Neutrophil (primary cell): Measurements from ENCODE around the gene UBE2J2.

Experiments used
- H3K27ac ChIP-seq: fragments of 200-600 bp; sonication (generic); 2 replicates; pipeline ENCODE4 v1.5.1; 2016; ENCODE audit warnings: mild to moderate bottlenecking, moderate library complexity
- H3K27me3 ChIP-seq: fragments of 200-600 bp; sonication (generic); 2 replicates; pipeline ENCODE4 v1.6.0; 2016; ENCODE audit warnings: mild to moderate bottlenecking
- H3K36me3 ChIP-seq: fragments of 200-600 bp; sonication (generic); 2 replicates; pipeline ENCODE4 v1.5.1; 2017
- H3K4me1 ChIP-seq, 2 experiments: fragments of 200-600 bp in 1 of 2; sonication (generic) in 1 of 2; 1 replicate in 1 of 2; 2 replicates in 1 of 2; pipeline versions ENCODE4 v1.5.1 to v1.6.1; 2013 to 2016; ENCODE audit warnings: low read depth in 1 of 2, low read length in 1 of 2, mild to moderate bottlenecking in 1 of 2, moderate library complexity in 1 of 2; ENCODE audit not compliant: control insufficient read depth in 1 of 2, insufficient read depth in 1 of 2
- H3K4me3 ChIP-seq, 2 experiments: fragments of 200-600 bp in 1 of 2; sonication (generic) in 1 of 2; 1 replicate in 1 of 2; 2 replicates in 1 of 2; pipeline ENCODE4 v1.5.1; 2013 to 2016; ENCODE audit warnings: low read depth in 1 of 2, low read length in 1 of 2, mild to moderate bottlenecking in 1 of 2, moderate library complexity in 1 of 2
- H3K9me3 ChIP-seq: fragments of 200-600 bp; sonication (generic); 2 replicates; pipeline ENCODE4 v1.5.1; 2016
- CTCF ChIP-seq: fragments of 200-600 bp; sonication (generic); IDR thresholded peaks from 2 replicates; pipeline ENCODE4 v1.5.1; 2016; ENCODE audit warnings: antibody characterized with exemption

UBE2J2 gene

DNA sequence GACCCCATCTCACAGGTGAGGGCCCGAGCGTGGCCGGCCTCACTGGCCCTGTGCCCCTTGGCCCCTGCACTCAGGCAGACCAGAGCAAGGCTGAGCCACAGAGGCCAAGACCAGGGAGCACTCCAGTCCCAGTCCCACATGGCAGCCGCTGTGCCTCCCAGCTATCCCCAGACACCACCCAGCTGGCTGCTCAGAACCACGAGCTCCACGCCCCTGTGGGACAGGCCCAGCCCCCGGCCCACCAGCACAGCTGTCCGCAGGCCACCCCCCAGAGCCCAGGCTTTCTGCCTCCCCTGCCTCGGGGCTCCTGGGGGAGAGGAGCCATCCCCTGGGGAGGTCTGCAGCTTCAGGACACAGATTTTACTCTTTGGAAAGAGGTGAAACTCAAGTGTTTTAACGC lies 18.0 kb downstream of the UBE2J2 start:
- no peak overlapping the region for H3K4me3 ChIP-seq
- H3K36me3 ChIP-seq, result peaks cover 92% of the 10 kb centered on the region
- H3K27ac ChIP-seq, result no peak overlapping the region
- TF ChIP-seq CTCF, result no peak
- no peaks in the 10 kb centered on the region for H3K9me3 ChIP-seq
- H3K27me3 ChIP-seq, result no peaks in the 10 kb centered on the region
- no peaks in the 10 kb centered on the region for H3K4me1 ChIP-seq

GRCh38 chr1:1255078-1255477 lies 18.6 kb downstream of the UBE2J2 start:
- no peaks in the 10 kb centered on the region for H3K4me1 ChIP-seq
- peaks cover 89% of the 10 kb centered on the region for H3K36me3 ChIP-seq
- no peak for TF ChIP-seq CTCF
- no peak overlapping the region for H3K27ac ChIP-seq
- H3K27me3 ChIP-seq, result no peaks in the 10 kb centered on the region
- no peaks in the 10 kb centered on the region for H3K9me3 ChIP-seq
- H3K4me3 ChIP-seq, result no peak overlapping the region

DNA sequence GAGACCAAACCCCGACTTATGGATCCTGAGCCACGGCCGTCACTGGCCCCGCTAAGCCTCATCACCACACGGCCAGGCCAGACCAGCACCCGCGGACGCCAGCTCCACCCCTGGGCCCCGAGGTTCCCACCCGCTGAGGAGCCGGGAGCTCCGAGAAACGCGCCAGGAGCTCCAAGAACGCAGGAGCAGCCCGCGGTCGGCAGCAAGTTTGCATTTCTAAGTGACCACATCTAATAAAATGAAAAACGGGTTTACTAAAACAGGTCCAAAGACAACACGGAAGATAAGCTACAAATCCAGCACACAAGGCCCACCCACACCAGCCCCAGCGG lies 19.0 kb downstream of the UBE2J2 start:
- no peaks in the 10 kb centered on the region for H3K9me3 ChIP-seq
- TF ChIP-seq CTCF, result no peak
- no peaks in the 10 kb centered on the region for H3K27me3 ChIP-seq
- peaks cover 84% of the 10 kb centered on the region for H3K36me3 ChIP-seq
- no peaks in the 10 kb centered on the region for H3K4me1 ChIP-seq
- no peak overlapping the region for H3K4me3 ChIP-seq
- no peak overlapping the region for H3K27ac ChIP-seq

- no peaks in the 10 kb centered on the region for H3K9me3 ChIP-seq
- TF ChIP-seq CTCF, result no peak
- no peak overlapping the region for H3K4me3 ChIP-seq
- H3K36me3 ChIP-seq, result peaks cover 79% of the 10 kb centered on the region
- H3K27me3 ChIP-seq, result no peaks in the 10 kb centered on the region
- H3K27ac ChIP-seq, result no peak overlapping the region
- H3K4me1 ChIP-seq, result no peaks in the 10 kb centered on the region
These were observed 19.5 kb downstream of the UBE2J2 start for GRCh38 chr1:1253972-1254666.

GRCh38 chr1:1253314-1253713 lies 20.3 kb downstream of the UBE2J2 start:
- peaks cover 71% of the 10 kb centered on the region for H3K36me3 ChIP-seq
- H3K27ac ChIP-seq, result no peak overlapping the region
- TF ChIP-seq CTCF, result no peak

More at GRCh38 chr1:1253314-1253713, 20.3 kb downstream of the UBE2J2 start:
- peaks cover 4% of the 10 kb centered on the region for H3K27me3 ChIP-seq
- H3K4me1 ChIP-seq, result no peaks in the 10 kb centered on the region
- no peaks in the 10 kb centered on the region for H3K9me3 ChIP-seq
- H3K4me3 ChIP-seq, result no peak overlapping the region
